Measurements from ENCODE around the gene MLANA.

GRCh38 chr9:5917273-5917672 lies 26.6 kb downstream of the MLANA start:
- no peak for TF ChIP-seq SUZ12 (IDR thresholded peaks at IDR 0.05; ENCODE audit: extremely low read depth, insufficient read depth, insufficient read length)
- TF ChIP-seq YY1 (IDR thresholded peaks at IDR 0.05; ENCODE audit: insufficient read depth, insufficient read length) = no peak

All from NT2/D1 (cell line).